NCI-H748 treated with DMSO at 0.1 percent for 48 hours (cell line): Measurements from ENCODE around the gene ARPC5.

Experiments
- DNase-seq: peaks from one replicate; lab custom pipeline; 2025; lab: John Stamatoyannopoulos, UW

Gene ARPC5

GRCh38 chr1:183611021-183611420 lies 24.6 kb downstream of the ARPC5 start:
- no peak for DNase-seq

- DNase-seq, result no peak
These were observed 25.7 kb downstream of the ARPC5 start for GRCh38 chr1:183609759-183610452.

- no peak for DNase-seq
These were observed 26.3 kb downstream of the ARPC5 start for GRCh38 chr1:183609313-183609712.

GRCh38 chr1:183607322-183607980 lies 28.1 kb downstream of the ARPC5 start:
- DNase-seq, result no peak

GRCh38 chr1:183605904-183606303 lies 29.7 kb downstream of the ARPC5 start:
- DNase-seq, result no peak

GRCh38 chr1:183604815-183605214 lies 30.8 kb downstream of the ARPC5 start:
- DNase-seq, result no peak

GRCh38 chr1:183604038-183604808 lies 31.4 kb downstream of the ARPC5 start:
- no peak for DNase-seq

- no peak for DNase-seq
These were observed 33.1 kb downstream of the ARPC5 start for GRCh38 chr1:183602510-183602909.

- no peak for DNase-seq
These were observed 34.9 kb downstream of the ARPC5 start for GRCh38 chr1:183600634-183601033.

- DNase-seq, result no peak
These were observed 35.4 kb downstream of the ARPC5 start for GRCh38 chr1:183600136-183600535.

GRCh38 chr1:183598386-183598785 lies 37.2 kb downstream of the ARPC5 start:
- DNase-seq, result no peak

GRCh38 chr1:183597656-183598347 lies 37.8 kb downstream of the ARPC5 start:
- no peak for DNase-seq

GRCh38 chr1:183596500-183596899 lies 39.1 kb downstream of the ARPC5 start:
- no peak for DNase-seq

GRCh38 chr1:183595537-183595936 lies 40.0 kb downstream of the ARPC5 start:
- no peak for DNase-seq

- DNase-seq, result no peak
These were observed 42.2 kb downstream of the ARPC5 start for GRCh38 chr1:183593356-183593755.

- no peak for DNase-seq
These were observed 42.9 kb downstream of the ARPC5 start for GRCh38 chr1:183592733-183593132.

- DNase-seq, result no peak
These were observed 45.1 kb downstream of the ARPC5 start, which contains the start of gene NCF2 for GRCh38 chr1:183590244-183591191. Gene NCF2 (minus strand): TSS chr1:183590459. CDS start chr1:183590329, 130 bp downstream.

- no peak for DNase-seq
These were observed 45.7 kb downstream of the ARPC5 start for GRCh38 chr1:183589874-183590243.

GRCh38 chr1:183589384-183589783 lies 46.2 kb downstream of the ARPC5 start:
- DNase-seq, result no peak

- DNase-seq, result no peak
These were observed 46.8 kb downstream of the ARPC5 start for GRCh38 chr1:183588827-183589226.

GRCh38 chr1:183586926-183587325 lies 48.7 kb downstream of the ARPC5 start:
- no peak for DNase-seq
